GM19324 (cell line): Measurements from ENCODE around the gene TMEM158.

ENCODE experiments used
- ATAC-seq: cut with Tn5 transposase; IDR thresholded peaks from one replicate; pipeline ENCODE4 v1.9.1; 2021; ENCODE audit warnings: mild to moderate bottlenecking, moderate library complexity; ENCODE audit not compliant: unreplicated experiment, low FRiP score

Gene TMEM158

DNA sequence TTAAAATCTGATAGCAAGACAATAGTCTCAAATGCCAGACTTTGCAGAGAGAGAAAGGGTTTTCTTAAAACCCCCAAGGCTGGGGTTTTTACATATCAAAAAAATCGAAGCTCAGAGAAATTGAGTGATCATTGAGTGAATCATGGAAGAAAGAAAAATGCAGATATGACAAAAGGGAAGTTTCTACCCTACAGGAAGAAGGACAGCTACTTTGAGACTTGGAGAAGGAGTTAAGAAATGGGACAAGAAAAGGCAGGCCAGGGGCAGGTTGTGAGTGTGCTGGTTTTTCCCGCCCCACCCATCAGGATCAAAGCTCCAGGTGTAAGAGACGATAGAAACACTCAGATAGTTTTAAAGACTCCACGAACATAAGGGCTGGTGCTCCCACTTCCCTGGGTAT lies 18.6 kb downstream of the TMEM158 start:
- ATAC-seq: no peak

DNA sequence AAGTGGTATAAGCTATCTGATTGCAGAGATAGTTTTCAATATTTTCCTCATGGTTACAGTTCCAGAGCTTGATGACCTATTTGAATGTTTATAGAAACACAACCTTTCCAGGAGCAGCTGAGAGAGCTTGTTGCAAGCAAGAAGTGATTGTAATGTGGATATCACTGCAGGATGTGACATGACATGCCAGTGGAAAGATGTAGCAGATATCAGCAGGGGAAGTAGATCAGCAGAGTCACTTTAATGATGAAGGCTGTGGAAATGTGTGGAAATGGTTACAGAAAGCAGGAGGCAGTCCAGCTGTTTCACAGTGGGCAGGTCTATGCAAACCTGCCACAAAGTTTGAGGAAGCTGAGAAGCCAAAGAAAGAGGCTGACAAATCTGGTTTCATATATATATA lies 21.0 kb downstream of the TMEM158 start:
- ATAC-seq: no peak

- ATAC-seq: no peak
Observed at GRCh38 chr3:45204136-45204535, 22.0 kb downstream of the TMEM158 start.

DNA sequence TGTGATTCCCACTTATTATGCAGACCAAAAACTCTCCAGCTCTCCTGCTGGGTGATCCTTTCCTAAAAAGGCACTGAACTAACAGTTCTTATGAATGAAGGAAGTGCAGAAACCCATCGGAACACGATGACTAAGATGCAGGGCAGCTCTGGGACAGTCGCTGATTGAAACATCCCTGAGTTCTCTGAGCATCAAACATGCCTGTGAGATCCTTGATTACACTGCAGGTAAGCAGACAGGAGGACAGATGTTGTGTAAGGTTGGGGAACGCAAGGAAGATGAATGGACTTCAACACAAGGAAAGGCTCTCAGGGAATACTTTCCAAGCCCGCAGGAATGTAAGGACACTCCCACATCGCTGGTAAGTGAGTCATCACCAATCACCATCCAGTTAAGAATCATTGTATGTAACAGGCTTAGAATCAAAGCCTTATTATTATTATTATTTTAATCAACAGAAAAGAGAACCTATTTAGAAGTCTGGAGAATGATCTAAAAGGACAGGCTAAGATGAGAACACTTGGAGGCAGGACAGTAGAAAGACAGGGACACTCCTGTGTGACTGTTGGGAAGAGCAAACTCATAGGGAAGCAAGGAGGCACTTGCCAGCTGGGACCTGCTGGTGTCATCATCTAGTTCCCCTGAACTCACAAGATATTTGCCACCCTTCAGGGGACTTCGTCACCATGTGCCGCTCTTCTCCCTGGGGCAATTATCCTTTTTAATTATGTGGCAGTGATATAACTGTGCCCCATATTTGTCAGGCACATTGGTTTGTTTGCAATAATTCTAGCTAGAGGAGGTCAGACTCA lies 26.0 kb downstream of the TMEM158 start:
- no peak for ATAC-seq

- no peak for ATAC-seq
Observed at GRCh38 chr3:45198264-45199260, 27.5 kb downstream of the TMEM158 start.

DNA sequence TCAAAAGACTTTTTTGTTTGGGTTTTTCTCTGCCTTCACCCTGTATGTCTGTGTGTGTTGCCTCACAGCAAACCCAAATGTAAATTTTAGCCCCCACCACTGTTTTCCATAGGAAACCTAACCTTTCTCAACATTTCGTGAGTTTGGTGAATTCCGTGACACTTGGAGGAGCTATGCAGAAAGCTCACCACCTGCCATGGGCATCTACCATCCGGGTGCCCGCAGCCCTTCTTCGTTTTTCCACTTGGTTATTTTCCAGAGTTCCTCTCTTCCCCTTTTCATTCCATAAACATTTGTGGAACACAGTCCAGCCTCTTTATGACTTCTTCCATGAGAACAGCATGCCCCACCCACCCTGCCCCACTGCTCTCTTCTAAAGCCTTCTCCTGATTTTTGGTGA lies 31.3 kb downstream of the TMEM158 start:
- ATAC-seq: no peak

DNA sequence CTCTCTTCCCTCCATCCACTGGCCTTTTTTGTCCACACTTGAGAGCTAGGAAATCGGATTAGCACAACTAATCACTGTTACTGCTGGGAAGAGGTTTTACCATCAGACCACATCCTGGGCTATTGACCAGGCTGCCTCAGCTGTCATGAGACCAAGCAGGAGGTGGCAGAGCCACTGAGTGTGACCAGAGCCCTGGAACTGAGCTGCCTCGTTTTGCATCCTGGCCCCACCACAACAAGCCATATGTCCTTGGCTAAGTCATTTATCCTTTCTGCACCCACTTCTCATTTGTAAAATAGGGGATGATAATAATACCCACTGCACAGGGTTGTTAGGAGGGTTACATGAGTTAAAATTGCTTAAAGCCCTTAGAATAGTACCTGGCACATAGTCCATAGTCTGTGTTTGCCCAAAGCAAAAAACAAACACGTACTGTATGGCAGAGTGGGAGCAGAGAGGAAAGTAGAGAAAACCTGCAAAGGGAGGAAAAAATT lies 34.1 kb downstream of the TMEM158 start:
- ATAC-seq: no peak

DNA sequence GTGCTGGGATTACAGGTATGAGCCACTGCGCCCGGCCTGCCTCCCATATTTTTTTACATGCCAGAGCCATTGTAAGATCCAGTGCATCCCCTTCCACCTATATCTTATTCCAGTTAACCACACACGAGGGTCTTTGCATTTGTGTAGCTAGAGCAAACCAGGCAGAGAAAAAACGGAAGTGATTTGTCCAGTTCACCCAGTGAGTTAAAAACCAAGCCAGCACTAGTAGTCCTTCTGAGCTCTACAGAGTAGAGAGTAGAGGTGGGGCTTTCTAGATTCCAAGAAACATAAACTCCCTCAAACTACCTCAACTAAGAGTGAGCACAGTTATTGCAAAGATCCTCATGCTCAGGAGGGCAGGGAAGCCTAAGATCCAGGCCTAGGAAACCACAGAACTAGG lies 34.7 kb downstream of the TMEM158 start:
- no peak for ATAC-seq

DNA sequence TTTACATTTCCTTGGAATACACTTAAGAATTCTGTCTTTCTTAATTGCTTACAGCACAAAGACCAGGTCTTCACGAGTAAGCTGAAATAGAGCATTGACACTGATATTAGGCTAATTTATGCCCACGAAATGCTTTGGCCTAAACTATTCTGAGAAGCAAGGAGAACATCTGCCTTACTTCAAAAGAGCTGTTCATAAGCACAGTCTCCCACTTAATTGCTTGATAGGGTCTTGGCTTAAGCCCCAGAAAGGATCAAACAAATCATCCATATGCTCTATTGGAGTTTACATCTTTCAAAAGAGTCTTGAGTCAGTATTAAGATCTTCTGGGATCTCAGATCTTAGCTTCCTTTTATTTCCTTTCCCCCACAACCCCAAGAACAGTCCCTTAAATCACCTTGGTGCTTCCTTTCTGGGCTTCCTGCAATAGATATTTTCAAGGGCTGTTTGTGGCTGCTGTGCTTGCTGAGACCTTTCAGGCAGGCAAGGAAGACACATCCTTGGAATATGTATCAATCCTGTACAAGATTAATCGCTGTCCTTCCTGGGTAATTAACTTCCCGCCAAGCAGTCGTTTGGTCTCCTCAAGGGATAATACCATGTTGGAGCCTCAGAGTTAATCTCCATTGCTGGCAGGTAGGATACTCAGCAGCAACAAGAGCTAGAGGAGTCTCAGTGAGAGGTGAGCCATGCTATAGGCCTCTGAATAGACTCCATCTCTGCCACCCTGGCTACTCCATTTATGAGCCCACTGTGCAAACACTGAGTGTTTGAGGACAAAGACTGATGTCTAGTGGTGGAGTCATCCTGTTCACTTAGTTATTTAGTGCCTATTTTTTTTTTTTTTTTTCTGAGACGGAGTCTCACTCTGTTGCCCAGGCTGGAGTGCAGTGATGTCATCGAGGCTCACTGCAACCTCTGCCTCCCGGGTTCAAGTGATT lies 37.1 kb downstream of the TMEM158 start:
- ATAC-seq: no peak

- no peak for ATAC-seq
Observed at GRCh38 chr3:45187694-45188141, 38.4 kb downstream of the TMEM158 start.

DNA sequence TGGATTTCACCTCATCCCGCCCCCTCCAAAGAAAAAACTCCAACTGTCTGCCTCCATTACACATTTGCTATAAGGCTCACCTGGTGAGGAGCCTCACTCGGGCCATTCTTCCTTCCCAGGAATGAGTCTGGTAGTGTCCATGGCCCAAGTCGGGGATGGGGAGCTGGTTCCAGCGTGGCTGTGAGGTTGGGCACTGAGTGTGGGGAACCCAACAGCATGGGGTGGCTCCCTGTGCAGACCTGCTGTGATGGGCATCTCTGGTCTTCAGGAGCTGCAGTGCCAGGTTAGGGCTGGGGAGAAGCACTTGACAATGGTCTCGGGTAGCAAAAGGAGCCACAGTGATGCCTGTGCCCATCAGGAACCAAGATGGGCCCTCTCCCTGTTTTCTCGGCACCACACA lies 39.2 kb downstream of the TMEM158 start:
- ATAC-seq: no peak

DNA sequence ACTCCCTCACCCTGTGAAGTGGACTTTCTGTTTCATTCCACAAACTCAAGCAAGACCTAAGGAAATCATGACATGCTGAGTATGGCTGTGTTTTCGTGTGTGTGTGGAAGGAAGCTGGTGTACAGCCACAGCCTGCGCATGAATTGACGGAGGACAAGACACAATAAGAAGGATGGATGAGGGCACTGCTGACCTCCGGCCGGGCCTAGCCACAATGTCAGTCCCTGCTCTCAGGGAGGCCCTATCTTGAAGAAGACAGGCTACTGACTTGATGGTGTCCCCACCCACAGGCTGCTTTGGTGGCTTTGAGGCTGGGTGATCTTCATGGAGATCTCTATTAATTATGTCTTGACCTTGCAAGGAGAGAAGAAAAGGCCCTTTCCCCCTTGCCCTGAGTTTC lies 40.6 kb downstream of the TMEM158 start:
- ATAC-seq: no peak

DNA sequence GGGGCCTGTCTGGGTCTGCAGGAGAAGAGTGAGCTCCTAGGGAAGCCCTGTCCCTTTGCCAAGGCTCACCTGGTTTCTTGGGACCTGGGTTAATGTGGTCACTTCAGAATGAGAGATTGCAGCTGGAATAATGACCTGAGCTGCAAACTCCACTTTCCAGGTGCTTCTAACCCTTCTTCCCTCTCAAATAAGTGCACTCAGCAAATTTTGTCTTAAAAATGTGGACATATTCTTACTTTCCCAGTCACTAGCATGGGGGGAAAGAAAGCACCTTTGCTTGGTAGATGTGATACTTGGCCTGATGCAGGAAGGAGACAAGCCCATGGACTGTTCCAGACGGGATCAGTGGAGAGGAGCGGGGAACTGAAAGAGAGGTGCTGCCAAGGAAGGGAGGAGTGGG lies 41.0 kb downstream of the TMEM158 start:
- ATAC-seq: no peak

DNA sequence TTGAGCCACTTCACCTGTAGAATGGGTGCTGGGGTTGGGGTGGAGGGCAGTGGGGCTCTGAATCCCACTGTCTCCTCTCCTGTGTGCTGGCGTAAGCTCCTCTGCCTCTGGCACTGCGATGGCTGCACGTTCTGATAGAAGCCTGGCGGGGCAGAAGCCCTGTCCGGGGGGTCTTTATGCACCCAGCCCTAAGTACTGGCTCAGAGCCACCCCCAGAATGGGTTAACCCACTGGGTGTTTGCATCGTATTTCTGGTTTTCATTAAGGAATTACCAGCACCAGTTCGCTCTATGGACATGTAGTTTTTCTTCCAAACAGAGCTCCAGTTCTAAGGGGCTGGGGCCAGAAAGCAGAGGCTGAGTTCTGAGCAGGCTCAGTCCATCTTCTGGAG lies 42.2 kb downstream of the TMEM158 start:
- no peak for ATAC-seq

DNA sequence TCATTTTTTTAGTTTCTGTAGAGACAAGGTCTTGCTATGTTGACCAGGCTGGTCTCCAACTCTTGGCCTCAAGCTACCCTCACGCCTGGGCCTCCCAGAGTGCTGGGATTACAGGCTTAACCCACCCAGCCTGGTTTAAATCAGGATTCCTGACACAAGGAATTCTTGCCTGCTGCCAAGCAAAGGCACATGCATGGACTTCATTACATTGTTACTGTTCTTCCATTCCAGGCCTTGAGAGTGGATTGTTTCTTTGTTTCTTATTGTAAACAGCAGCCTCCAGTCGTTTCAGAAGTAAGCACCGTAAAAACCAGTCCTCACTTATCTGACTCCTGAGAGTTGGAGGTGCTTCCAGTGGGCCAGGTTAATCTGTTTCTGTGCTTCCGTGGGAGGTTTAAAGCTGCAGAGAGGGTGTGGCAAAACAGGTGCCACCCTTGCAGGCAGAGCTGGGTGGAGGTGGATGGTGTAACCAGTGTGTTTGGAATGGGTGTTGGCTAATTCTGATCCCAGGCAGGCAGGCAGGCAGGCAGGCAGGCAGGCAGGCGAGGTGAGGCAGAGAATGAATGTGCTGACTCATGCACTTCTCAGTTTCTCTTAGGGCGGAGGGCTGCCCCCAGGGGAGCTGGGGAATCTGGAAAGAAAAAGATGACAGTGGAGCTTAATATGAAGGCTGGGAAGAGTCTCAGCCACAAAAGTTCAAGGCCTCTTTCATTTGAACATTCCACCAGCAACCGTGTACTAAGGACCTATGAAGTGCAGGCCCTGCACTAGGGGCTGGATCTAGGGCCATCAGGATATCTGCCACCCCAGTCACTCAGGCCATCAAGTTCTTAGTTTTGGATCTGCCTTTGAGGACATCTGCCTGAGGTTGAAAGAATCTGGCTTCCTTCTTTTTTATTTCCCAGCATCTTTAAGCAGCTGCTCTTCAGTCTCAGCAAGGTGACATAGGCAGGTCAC lies 42.9 kb downstream of the TMEM158 start:
- no peak for ATAC-seq

DNA sequence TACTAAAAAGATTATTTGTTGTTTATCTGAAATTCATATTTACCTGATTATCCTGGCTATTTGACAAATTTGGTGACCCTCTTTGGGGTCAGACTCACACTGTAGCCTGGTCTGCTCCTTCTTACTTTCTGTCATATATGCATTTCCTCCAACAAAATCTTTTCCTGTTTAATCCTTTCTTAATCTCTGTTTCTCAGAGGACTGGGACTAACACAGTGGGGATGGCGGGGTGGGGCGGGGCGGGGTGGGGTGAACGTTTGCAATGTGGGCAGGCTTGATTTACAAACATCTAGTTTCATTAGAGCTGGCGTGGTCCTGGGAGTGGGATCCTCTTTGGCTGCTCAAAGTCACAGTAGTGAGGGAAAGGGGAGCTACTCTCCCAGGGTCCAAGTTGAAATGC lies 44.6 kb downstream of the TMEM158 start:
- ATAC-seq: no peak

GRCh38 chr3:45180899-45181298 lies 45.2 kb downstream of the TMEM158 start:
- ATAC-seq: no peak

- no peak for ATAC-seq
Observed at GRCh38 chr3:45180051-45180450, 46.0 kb downstream of the TMEM158 start.

- no peak for ATAC-seq
Observed at GRCh38 chr3:45179163-45179562, 46.9 kb downstream of the TMEM158 start.
